B cell (primary cell): Measurements from ENCODE around the gene ZSCAN2.

Source experiments
- EZH2 ChIP-seq: IDR thresholded peaks from 2 replicates; pipeline ENCODE4 v1.6.1; 2012; ENCODE audit warnings: borderline replicate concordance, low read depth, mild to moderate bottlenecking, moderate library complexity, low read length; ENCODE audit not compliant: insufficient read depth, poor library complexity, severe bottlenecking
- TF ChIP-seq, protein P1 (sequence below): fragments of 200-600 bp; IDR thresholded peaks from one replicate; pipeline ENCODE4 v1.8.0; 2022; ENCODE audit warnings: antibody characterized with exemption, mild to moderate bottlenecking

DNA sequence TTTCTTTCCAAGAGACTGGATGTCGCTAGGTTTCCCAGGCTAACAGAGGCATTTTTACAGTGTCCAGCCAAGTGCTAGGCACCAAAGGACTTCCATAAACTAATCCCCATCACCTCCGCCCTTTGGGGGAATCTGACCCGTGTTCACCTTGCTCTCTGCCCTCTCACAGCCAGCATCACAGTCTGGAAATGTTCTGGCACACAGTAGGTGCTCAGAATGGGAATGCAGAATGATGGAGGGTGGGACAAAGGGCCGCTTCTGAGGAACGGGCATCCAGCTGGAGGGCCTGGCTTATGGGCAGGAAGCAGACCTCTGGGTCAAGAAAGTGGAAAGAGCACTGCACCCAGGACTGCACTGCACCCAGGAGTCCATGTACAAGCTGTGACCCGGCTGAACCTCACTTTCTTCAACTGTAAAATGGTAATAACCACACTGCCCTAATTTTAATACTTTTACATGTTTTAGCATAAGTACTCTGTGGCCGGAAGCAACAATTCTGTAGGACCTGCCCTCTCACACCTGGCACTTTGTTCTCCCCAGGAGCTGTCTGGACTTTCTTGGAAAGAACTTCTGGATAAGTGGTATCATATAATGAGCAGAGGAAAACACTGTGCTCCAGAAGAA is 58.1 kb downstream of the ZSCAN2 start:
- no peak for TF ChIP-seq EZH2
- TF ChIP-seq, protein P1, sequence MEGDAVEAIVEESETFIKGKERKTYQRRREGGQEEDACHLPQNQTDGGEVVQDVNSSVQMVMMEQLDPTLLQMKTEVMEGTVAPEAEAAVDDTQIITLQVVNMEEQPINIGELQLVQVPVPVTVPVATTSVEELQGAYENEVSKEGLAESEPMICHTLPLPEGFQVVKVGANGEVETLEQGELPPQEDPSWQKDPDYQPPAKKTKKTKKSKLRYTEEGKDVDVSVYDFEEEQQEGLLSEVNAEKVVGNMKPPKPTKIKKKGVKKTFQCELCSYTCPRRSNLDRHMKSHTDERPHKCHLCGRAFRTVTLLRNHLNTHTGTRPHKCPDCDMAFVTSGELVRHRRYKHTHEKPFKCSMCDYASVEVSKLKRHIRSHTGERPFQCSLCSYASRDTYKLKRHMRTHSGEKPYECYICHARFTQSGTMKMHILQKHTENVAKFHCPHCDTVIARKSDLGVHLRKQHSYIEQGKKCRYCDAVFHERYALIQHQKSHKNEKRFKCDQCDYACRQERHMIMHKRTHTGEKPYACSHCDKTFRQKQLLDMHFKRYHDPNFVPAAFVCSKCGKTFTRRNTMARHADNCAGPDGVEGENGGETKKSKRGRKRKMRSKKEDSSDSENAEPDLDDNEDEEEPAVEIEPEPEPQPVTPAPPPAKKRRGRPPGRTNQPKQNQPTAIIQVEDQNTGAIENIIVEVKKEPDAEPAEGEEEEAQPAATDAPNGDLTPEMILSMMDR = no peak
